Measurements from ENCODE around the gene DLL4.

- TF ChIP-seq, protein P1, sequence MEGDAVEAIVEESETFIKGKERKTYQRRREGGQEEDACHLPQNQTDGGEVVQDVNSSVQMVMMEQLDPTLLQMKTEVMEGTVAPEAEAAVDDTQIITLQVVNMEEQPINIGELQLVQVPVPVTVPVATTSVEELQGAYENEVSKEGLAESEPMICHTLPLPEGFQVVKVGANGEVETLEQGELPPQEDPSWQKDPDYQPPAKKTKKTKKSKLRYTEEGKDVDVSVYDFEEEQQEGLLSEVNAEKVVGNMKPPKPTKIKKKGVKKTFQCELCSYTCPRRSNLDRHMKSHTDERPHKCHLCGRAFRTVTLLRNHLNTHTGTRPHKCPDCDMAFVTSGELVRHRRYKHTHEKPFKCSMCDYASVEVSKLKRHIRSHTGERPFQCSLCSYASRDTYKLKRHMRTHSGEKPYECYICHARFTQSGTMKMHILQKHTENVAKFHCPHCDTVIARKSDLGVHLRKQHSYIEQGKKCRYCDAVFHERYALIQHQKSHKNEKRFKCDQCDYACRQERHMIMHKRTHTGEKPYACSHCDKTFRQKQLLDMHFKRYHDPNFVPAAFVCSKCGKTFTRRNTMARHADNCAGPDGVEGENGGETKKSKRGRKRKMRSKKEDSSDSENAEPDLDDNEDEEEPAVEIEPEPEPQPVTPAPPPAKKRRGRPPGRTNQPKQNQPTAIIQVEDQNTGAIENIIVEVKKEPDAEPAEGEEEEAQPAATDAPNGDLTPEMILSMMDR (IDR thresholded peaks at IDR 0.05): no peak
- TF ChIP-seq POLR2A (IDR thresholded peaks at IDR 0.05): no peak
Observed at GRCh38 chr15:40932649-40933516, 3.7 kb downstream of the DLL4 start.

All from heart left ventricle (tissue), 13 donors.